OCI-LY7 (cell line): Measurements from ENCODE around the gene COCH. TPM values are rescaled to one million over a fixed set of nuclear protein-coding genes. Genes with fewer than 3 reads are reported as not detected.

Source experiments
- BruUV-seq: library from RNA; stranded (reverse); fragments of 400-500 nt; replicated peaks from 2 replicates; lab custom pipeline; 2021; lab: Mats Ljungman, UMichigan
- CTCF ChIA-PET: fragments of 300-600 bp; sonication (Branson Sonifier 250); formaldehyde crosslinking; loops from one replicate; lab custom pipeline; 2022; ENCODE audit warnings: antibody characterized with exemption; ENCODE audit not compliant: unreplicated experiment; lab: Charles Lee
- POLR2A ChIA-PET: fragments of 300-600 bp; sonication (Branson Sonifier 250); formaldehyde crosslinking; loops from one replicate; lab custom pipeline; 2022; ENCODE audit warnings: antibody characterized with exemption; lab: Charles Lee
- DNase-seq: peaks from one replicate; pipeline ENCODE4 v3.0.0-alpha.2; 2015; ENCODE audit warnings: low spot score
- H2AFZ ChIP-seq: fragments of 200-600 bp; sonication (generic), shearing (Covaris generic); 2 replicates; pipeline ENCODE4 v1.6.1; 2014; ENCODE audit warnings: mild to moderate bottlenecking, antibody characterized with exemption, low read length, moderate library complexity
- H3K27ac ChIP-seq: fragments of 200-600 bp; sonication (generic); 2 replicates; pipeline ENCODE4 v1.5.1; 2014; ENCODE audit warnings: mixed run types, low read depth, mild to moderate bottlenecking, moderate library complexity, low read length, inconsistent platforms; ENCODE audit not compliant: poor library complexity, severe bottlenecking
- H3K36me3 ChIP-seq: fragments of 200-600 bp; sonication (generic); 2 replicates; pipeline ENCODE4 v1.6.1; 2014; ENCODE audit warnings: mild to moderate bottlenecking, antibody characterized with exemption, low read length, moderate library complexity, mixed read lengths; ENCODE audit not compliant: insufficient read depth
- H3K4me1 ChIP-seq: fragments of 200-600 bp; sonication (generic); 2 replicates; pipeline ENCODE4 v1.5.1; 2014; ENCODE audit warnings: mild to moderate bottlenecking, low read length; ENCODE audit not compliant: insufficient read depth, poor library complexity, severe bottlenecking
- H3K4me2 ChIP-seq: fragments of 200-600 bp; sonication (generic); 2 replicates; pipeline ENCODE4 v1.6.1; 2014; ENCODE audit warnings: mild to moderate bottlenecking, low read length
- H3K4me3 ChIP-seq: fragments of 200-600 bp; sonication (generic); 2 replicates; pipeline ENCODE4 v1.5.1; 2014; ENCODE audit warnings: mild to moderate bottlenecking, low read depth, low read length; ENCODE audit not compliant: poor library complexity, severe bottlenecking
- H3K79me2 ChIP-seq: fragments of 200-600 bp; sonication (generic); 2 replicates; pipeline ENCODE4 v1.6.1; 2016; ENCODE audit warnings: low read depth, mild to moderate bottlenecking, low read length, moderate library complexity, mixed read lengths; ENCODE audit not compliant: insufficient read depth
- H3K9me2 ChIP-seq: fragments of 200-600 bp; sonication (generic); 2 replicates; pipeline ENCODE4 v1.6.1; 2016; ENCODE audit warnings: mild to moderate bottlenecking, low read length, mixed read lengths; ENCODE audit not compliant: insufficient read depth
- H3K9me3 ChIP-seq: fragments of 200-600 bp; sonication (generic); 2 replicates; pipeline ENCODE4 v1.6.1; 2014; ENCODE audit warnings: mild to moderate bottlenecking, mixed run types, low read length, mixed read lengths
- H4K20me1 ChIP-seq: fragments of 200-600 bp; sonication (generic); 2 replicates; pipeline ENCODE4 v1.6.1; 2014; ENCODE audit warnings: mild to moderate bottlenecking, antibody characterized with exemption, low read length, moderate library complexity, mixed read lengths; ENCODE audit not compliant: insufficient read depth
- CTCF ChIP-seq: fragments of 200-600 bp; sonication (generic); conservative IDR thresholded peaks from 2 replicates; pipeline ENCODE4 v1.5.1; 2014; ENCODE audit warnings: mild to moderate bottlenecking, antibody characterized with exemption, low read length, moderate library complexity, mixed read lengths
- EZH2phosphoT487 ChIP-seq: fragments of 200-600 bp; sonication (generic); IDR thresholded peaks from 2 replicates; pipeline ENCODE4 v1.6.1; 2018; ENCODE audit warnings: low read depth, borderline replicate concordance, mild to moderate bottlenecking, mixed run types, antibody characterized with exemption, low read length, moderate library complexity, mixed read lengths
- intact Hi-C: fragments of 100-400 bp; cut with micrococcal nuclease; formaldehyde crosslinking; loops from one replicate; pipeline ENCODE4 v1.10.0; 2022; ENCODE audit not compliant: unreplicated experiment
- total RNA-seq, 2 experiments: library from RNA; depleted of rRNA in 1 of 2; stranded (reverse); fragments of >200 nt in 1 of 2; shearing (Covaris generic) in 1 of 2; gene quantifications; 2 replicates each; pipeline ENCODE4 v1.2.3, GENCODE V29; 2014 to 2022

Gene COCH
- total RNA-seq, 2 experiments from 2014 or later: 18.7 to 19.8 TPM

- no peaks in the 10 kb centered on the region for H3K4me1 ChIP-seq
- H3K4me3 ChIP-seq: no peak overlapping the region
- TF ChIP-seq EZH2phosphoT487 (no peak), CTCF (no peak)
- H3K4me2 ChIP-seq: no peak overlapping the region
- no peaks in the 10 kb centered on the region for H3K9me3 ChIP-seq
- H3K79me2 ChIP-seq: no peaks in the 10 kb centered on the region
- intact Hi-C loops: no loop called here
- no peaks in the 10 kb centered on the region for H3K9me2 ChIP-seq
- no peak overlapping the region for H2AFZ ChIP-seq
- ChIA-PET CTCF (no interaction called here), POLR2A (interaction anchor here (0.6 to 1.0 kb wide), 3 partner anchors 16 to 148 kb away, joined by 3 read pairs; no protein-coding TSS in a partner anchor)
- H3K36me3 ChIP-seq: no peaks in the 10 kb centered on the region
- no peak for DNase-seq
- BruUV-seq: no TSS peak
- no peaks in the 10 kb centered on the region for H4K20me1 ChIP-seq
- H3K27ac ChIP-seq: no peak overlapping the region
Observed at GRCh38 chr14:30883508-30884294, 9.3 kb downstream of the COCH start.

- no peak for DNase-seq
- ChIA-PET CTCF (no interaction called here), POLR2A (no interaction called here)
- H3K4me3 ChIP-seq: no peak overlapping the region
- no peaks in the 10 kb centered on the region for H3K9me3 ChIP-seq
- no peaks in the 10 kb centered on the region for H3K4me1 ChIP-seq
- H3K36me3 ChIP-seq: no peaks in the 10 kb centered on the region
- H3K27ac ChIP-seq: no peak overlapping the region
- TF ChIP-seq EZH2phosphoT487 (no peak), CTCF (no peak)
- no peaks in the 10 kb centered on the region for H3K79me2 ChIP-seq
- no peak overlapping the region for H2AFZ ChIP-seq
- H3K4me2 ChIP-seq: no peak overlapping the region
- no peaks in the 10 kb centered on the region for H3K9me2 ChIP-seq
- no peaks in the 10 kb centered on the region for H4K20me1 ChIP-seq
- no TSS peak for BruUV-seq
- intact Hi-C loops: no loop called here
Observed at GRCh38 chr14:30884901-30885300, 10.5 kb downstream of the COCH start.
